SK-N-SH treated with all-trans-retinoic acid at 6 μM for 48 hours (cell line): ENCODE results near the gene XIAP.
"Not testable (repeated sequence)": the region's sequence is repeated elsewhere in the genome, so short reads cannot be mapped to it uniquely, and the experiment has no call there.

Experiments
- ATAC-seq: fragments of 200-7000 bp; cut with Tn5 transposase; 3 replicates; pipeline ENCODE4 v1.9.1; 2020; ENCODE audit warnings: mild to moderate bottlenecking, moderate library complexity
- ARNTL ChIP-seq: fragments of 450-650 bp; formaldehyde crosslinking; IDR thresholded peaks from 2 replicates; pipeline ENCODE4 v1.5.0; 2020; ENCODE audit warnings: low read depth, mild to moderate bottlenecking, moderate library complexity, borderline replicate concordance
- ISL1 ChIP-seq: fragments of 250-450 bp; sonication (Bioruptor Pico); IDR thresholded peaks from 2 replicates; pipeline ENCODE4 v2.1.2; 2022; ENCODE audit warnings: mild to moderate bottlenecking, moderate library complexity
- OSR1 ChIP-seq: fragments of 250-450 bp; sonication (Bioruptor Pico); IDR thresholded peaks from 2 replicates; pipeline ENCODE4 v1.8.0; 2022; ENCODE audit warnings: moderate library complexity, mild to moderate bottlenecking, inconsistent platforms
- RARB ChIP-seq: fragments of 250-450 bp; sonication (Bioruptor Pico); IDR thresholded peaks from 2 replicates; pipeline ENCODE4 v1.8.0; 2021; ENCODE audit warnings: mild to moderate bottlenecking, moderate library complexity
- SNAI2 ChIP-seq: fragments of 250-450 bp; sonication (Bioruptor Pico); IDR thresholded peaks from 2 replicates; pipeline ENCODE4 v1.5.0; 2020; ENCODE audit warnings: mild to moderate bottlenecking, moderate library complexity
- TCF4 ChIP-seq: fragments of 250-450 bp; sonication (Bioruptor Pico); IDR thresholded peaks from 2 replicates; pipeline ENCODE4 v1.8.0; 2021; ENCODE audit warnings: mild to moderate bottlenecking, moderate library complexity, borderline replicate concordance
- ZC3H10 ChIP-seq: fragments of 250-450 bp; sonication (Bioruptor Pico); IDR thresholded peaks from 2 replicates; pipeline ENCODE4 v1.5.1; 2021; ENCODE audit warnings: mild to moderate bottlenecking, moderate library complexity
- ZNF565 ChIP-seq: fragments of 450-650 bp; formaldehyde crosslinking; conservative IDR thresholded peaks from 2 replicates; pipeline ENCODE4 v1.5.0; 2020; ENCODE audit warnings: low read depth, mild to moderate bottlenecking, moderate library complexity
- ZNF70 ChIP-seq: fragments of 450-650 bp; formaldehyde crosslinking; IDR thresholded peaks from 2 replicates; pipeline ENCODE4 v1.5.0; 2020; ENCODE audit warnings: mild to moderate bottlenecking, moderate library complexity
- TF ChIP-seq, protein P1 (sequence below): fragments of 250-450 bp; sonication (Bioruptor Pico); IDR thresholded peaks from 2 replicates; pipeline ENCODE4 v1.5.1; 2020; ENCODE audit warnings: low read depth, mild to moderate bottlenecking, moderate library complexity
- TF ChIP-seq, protein P2 (sequence below): fragments of 250-450 bp; sonication (Bioruptor Pico); IDR thresholded peaks from 2 replicates; pipeline ENCODE4 v1.8.0; 2020; ENCODE audit warnings: mild to moderate bottlenecking, moderate library complexity, borderline replicate concordance
- TF ChIP-seq, protein P3 (sequence below): fragments of 250-450 bp; sonication (Bioruptor Pico); IDR thresholded peaks from 2 replicates; pipeline ENCODE4 v1.8.0; 2021; ENCODE audit warnings: low read depth, mild to moderate bottlenecking, moderate library complexity, borderline replicate concordance
- TF ChIP-seq, protein P4 (sequence below): fragments of 250-450 bp; sonication (Bioruptor Pico); IDR thresholded peaks from 2 replicates; pipeline ENCODE4 v1.5.0; 2020; ENCODE audit warnings: mild to moderate bottlenecking, moderate library complexity

The XIAP gene

DNA sequence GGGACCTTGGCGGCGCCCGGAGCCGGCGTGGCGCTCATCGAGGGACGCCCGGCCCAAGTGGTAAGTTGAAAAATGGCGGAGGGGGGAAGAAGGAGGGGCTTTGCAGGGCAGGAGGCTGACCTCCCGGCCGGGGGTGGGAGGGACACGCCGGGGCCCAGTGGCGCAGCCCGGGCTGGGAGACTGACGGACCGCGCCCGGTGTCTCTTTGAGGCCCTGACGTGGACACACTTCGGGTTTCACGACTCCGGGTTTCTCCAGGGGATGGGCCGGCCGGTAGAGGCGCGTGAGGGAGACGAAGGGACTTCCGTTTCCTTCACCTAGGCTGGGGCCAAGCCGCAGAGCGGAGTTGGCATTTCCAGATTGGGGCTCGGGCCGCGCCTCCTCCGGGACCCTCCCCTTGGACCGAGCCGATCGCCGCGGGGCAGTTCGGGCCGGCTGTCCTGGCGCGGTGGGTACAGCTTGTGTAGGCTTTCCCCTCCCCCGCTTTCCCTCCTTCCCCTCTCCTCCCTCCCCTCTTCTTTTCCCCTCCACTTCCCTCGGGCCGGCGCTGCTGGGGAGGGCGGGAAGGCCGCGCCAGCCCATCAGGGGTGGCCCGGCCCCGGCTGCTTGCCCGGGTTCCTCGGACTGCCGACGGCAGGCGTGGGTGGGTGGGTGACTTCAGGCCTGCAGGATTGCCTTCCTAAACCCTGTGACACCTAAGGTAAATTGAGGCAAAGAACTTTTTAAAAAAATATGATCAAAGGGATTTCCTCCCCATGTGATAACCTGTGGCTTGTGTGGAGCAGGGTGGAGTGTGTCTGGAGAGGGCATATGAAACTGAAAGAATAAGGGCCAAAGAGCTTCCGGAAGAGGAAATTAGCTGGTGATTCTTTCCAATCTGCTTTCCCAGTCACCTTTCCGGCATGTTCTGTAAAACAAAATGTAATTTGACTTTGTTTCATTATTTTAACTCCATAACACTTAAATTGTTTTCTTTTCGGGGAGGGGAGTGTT, at the start of gene XIAP:
Gene XIAP, plus strand, starts transcription at position 208 of the 993 bp plus-strand sequence. CDS start 25,610 bp downstream, outside the sequence.
- peak; percentile 93 for ATAC-seq
- no peak for TF ChIP-seq OSR1 (CRISPR knock-in tag)
- TF ChIP-seq, protein P1, sequence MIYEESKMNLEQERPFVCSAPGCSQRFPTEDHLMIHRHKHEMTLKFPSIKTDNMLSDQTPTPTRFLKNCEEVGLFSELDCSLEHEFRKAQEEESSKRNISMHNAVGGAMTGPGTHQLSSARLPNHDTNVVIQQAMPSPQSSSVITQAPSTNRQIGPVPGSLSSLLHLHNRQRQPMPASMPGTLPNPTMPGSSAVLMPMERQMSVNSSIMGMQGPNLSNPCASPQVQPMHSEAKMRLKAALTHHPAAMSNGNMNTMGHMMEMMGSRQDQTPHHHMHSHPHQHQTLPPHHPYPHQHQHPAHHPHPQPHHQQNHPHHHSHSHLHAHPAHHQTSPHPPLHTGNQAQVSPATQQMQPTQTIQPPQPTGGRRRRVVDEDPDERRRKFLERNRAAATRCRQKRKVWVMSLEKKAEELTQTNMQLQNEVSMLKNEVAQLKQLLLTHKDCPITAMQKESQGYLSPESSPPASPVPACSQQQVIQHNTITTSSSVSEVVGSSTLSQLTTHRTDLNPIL (CRISPR knock-in tag) = no peak
- TF ChIP-seq, protein P2, sequence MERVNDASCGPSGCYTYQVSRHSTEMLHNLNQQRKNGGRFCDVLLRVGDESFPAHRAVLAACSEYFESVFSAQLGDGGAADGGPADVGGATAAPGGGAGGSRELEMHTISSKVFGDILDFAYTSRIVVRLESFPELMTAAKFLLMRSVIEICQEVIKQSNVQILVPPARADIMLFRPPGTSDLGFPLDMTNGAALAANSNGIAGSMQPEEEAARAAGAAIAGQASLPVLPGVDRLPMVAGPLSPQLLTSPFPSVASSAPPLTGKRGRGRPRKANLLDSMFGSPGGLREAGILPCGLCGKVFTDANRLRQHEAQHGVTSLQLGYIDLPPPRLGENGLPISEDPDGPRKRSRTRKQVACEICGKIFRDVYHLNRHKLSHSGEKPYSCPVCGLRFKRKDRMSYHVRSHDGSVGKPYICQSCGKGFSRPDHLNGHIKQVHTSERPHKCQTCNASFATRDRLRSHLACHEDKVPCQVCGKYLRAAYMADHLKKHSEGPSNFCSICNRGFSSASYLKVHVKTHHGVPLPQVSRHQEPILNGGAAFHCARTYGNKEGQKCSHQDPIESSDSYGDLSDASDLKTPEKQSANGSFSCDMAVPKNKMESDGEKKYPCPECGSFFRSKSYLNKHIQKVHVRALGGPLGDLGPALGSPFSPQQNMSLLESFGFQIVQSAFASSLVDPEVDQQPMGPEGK (CRISPR knock-in tag) = no peak

DNA sequence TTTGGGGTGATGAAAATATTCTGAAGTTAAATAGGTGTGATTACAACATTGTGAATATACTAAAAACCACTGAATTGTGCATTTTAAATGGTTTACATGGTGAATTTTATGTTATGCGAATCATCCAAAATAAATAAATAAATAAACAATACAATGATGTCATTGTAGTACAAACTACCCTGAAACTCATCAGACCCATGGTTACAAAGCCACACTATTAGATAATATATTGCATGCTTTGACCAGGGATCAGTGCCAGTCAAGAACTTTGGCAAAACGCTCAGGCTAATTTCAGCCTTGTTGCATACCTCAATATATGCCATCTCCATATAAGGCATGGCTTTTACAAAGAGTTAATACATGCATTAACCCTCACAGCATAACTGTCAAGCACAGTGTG, 45.5 kb upstream of the XIAP start:
- no peak for TF ChIP-seq RARB
- TF ChIP-seq SNAI2 (CRISPR knock-in tag) = no peak
- TF ChIP-seq ARNTL = no peak
- no peak for TF ChIP-seq ZNF565 (CRISPR knock-in tag)
- no peak for TF ChIP-seq ISL1 (CRISPR knock-in tag)
- TF ChIP-seq ZC3H10 (CRISPR knock-in tag) = no peak
- no peak for TF ChIP-seq TCF4 (CRISPR knock-in tag)
- TF ChIP-seq, protein P1 (CRISPR knock-in tag) = no peak
- TF ChIP-seq, protein P3, sequence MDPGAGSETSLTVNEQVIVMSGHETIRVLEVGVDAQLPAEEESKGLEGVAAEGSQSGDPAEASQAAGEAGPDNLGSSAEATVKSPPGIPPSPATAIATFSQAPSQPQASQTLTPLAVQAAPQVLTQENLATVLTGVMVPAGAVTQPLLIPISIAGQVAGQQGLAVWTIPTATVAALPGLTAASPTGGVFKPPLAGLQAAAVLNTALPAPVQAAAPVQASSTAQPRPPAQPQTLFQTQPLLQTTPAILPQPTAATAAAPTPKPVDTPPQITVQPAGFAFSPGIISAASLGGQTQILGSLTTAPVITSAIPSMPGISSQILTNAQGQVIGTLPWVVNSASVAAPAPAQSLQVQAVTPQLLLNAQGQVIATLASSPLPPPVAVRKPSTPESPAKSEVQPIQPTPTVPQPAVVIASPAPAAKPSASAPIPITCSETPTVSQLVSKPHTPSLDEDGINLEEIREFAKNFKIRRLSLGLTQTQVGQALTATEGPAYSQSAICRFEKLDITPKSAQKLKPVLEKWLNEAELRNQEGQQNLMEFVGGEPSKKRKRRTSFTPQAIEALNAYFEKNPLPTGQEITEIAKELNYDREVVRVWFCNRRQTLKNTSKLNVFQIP (CRISPR knock-in tag) = no peak
- TF ChIP-seq ZNF70 (CRISPR knock-in tag) = no peak
- TF ChIP-seq, protein P4, sequence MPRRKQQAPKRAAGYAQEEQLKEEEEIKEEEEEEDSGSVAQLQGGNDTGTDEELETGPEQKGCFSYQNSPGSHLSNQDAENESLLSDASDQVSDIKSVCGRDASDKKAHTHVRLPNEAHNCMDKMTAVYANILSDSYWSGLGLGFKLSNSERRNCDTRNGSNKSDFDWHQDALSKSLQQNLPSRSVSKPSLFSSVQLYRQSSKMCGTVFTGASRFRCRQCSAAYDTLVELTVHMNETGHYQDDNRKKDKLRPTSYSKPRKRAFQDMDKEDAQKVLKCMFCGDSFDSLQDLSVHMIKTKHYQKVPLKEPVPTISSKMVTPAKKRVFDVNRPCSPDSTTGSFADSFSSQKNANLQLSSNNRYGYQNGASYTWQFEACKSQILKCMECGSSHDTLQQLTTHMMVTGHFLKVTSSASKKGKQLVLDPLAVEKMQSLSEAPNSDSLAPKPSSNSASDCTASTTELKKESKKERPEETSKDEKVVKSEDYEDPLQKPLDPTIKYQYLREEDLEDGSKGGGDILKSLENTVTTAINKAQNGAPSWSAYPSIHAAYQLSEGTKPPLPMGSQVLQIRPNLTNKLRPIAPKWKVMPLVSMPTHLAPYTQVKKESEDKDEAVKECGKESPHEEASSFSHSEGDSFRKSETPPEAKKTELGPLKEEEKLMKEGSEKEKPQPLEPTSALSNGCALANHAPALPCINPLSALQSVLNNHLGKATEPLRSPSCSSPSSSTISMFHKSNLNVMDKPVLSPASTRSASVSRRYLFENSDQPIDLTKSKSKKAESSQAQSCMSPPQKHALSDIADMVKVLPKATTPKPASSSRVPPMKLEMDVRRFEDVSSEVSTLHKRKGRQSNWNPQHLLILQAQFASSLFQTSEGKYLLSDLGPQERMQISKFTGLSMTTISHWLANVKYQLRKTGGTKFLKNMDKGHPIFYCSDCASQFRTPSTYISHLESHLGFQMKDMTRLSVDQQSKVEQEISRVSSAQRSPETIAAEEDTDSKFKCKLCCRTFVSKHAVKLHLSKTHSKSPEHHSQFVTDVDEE = no peak
- TF ChIP-seq, protein P2 (CRISPR knock-in tag) = no peak
- TF ChIP-seq OSR1 (CRISPR knock-in tag) = no peak
- no peak; the same call in 2 of the 3 replicates for ATAC-seq

DNA sequence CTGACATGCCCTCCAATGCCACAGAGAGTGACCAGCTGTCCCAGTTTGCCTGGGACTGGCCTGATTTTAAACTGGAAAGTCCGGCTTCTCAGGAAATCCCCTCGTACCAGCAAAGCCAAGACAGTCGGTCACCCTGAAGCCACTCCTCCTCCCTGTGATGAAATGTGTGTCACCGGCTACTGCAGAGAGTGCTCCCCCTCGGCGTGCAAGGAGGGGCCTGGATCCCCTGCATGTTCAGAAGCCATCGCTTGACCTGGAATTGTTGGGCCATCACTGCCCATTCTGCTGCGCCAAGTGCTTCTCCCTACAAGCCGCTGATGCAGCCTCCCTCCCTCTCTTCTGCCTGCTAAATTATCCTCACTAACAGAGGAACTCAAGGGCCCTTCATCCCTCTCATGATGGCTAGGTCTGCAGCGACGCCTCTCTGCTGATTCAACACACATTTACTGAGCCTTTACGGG, 44.9 kb upstream of the XIAP start:
- not testable (repeated sequence) for ATAC-seq
